ENCODE data around the gene FRMD5.

DNA sequence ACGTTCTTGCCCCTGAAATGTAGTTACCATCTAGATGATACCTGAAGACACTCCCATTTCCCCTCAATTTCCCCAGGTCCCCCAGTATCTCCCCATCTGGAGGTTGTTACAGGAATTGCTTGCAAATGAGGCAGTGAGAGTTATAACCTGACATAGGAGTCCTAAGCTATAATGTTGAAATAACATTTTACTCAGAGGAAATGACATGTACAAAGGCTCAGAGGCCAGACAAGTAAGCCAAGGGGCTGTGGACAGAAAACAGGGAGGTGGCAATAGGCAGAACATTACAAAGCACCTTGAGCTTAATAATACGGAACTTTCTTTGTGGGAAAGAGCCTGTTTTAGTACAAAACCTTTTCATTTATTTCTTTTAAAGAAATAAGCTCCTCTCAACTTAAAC, 171.9 kb downstream of the FRMD5 start:
- TF ChIP-seq CTCF (IDR thresholded peaks at IDR 0.05; ENCODE audit: poor library complexity) (no peak), EZH2phosphoT487 (IDR thresholded peaks at IDR 0.05; ENCODE audit: low read depth, severe bottlenecking, unreplicated experiment) (no peak)
